ENCODE measurements around the gene HOXA9.

The HOXA9 gene

GRCh38 chr7:27203964-27204594, 38.7 kb upstream of the HOXA9 start:
- Mint-ChIP-seq H3K27ac (no peak overlapping the region), H3K9me3 (no peaks in the 10 kb centered on the region), H3K36me3 (no peaks in the 10 kb centered on the region), H3K4me3 (no peak overlapping the region), H3K27me3 (peaks cover 99% of the 10 kb centered on the region), H3K4me1 (peaks cover 35% of the 10 kb centered on the region)
- no peak for ATAC-seq

- Mint-ChIP-seq H3K27me3 (peaks cover 99% of the 10 kb centered on the region), H3K36me3 (no peaks in the 10 kb centered on the region), H3K9me3 (no peaks in the 10 kb centered on the region), H3K4me3 (no peak overlapping the region), H3K27ac (no peak overlapping the region), H3K4me1 (peaks cover 41% of the 10 kb centered on the region)
- ATAC-seq = no peak
Measured at GRCh38 chr7:27203365-27203953, 38.1 kb upstream of the HOXA9 start.

GRCh38 chr7:27202862-27203134, 37.5 kb upstream of the HOXA9 start:
- Mint-ChIP-seq H3K36me3 (no peaks in the 10 kb centered on the region), H3K4me1 (peaks cover 43% of the 10 kb centered on the region), H3K27me3 (peaks cover 99% of the 10 kb centered on the region), H3K9me3 (no peaks in the 10 kb centered on the region), H3K27ac (no peak overlapping the region), H3K4me3 (no peak overlapping the region)
- ATAC-seq = no peak

- Mint-ChIP-seq H3K4me1 (peaks cover 43% of the 10 kb centered on the region), H3K9me3 (no peaks in the 10 kb centered on the region), H3K27me3 (peaks cover 99% of the 10 kb centered on the region), H3K4me3 (no peak overlapping the region), H3K36me3 (no peaks in the 10 kb centered on the region), H3K27ac (no peak overlapping the region)
- ATAC-seq = no peak
Measured at GRCh38 chr7:27202018-27202861, 36.9 kb upstream of the HOXA9 start.

GRCh38 chr7:27201580-27202017, 36.3 kb upstream of the HOXA9 start:
- no peaks in the 10 kb centered on the region for H3K36me3 Mint-ChIP-seq
- no peaks in the 10 kb centered on the region for H3K9me3 Mint-ChIP-seq
- ATAC-seq = no peak
- H3K4me1 Mint-ChIP-seq = peaks cover 43% of the 10 kb centered on the region
- H3K27me3 Mint-ChIP-seq = peaks cover 94% of the 10 kb centered on the region
- peak overlapping the region; percentile 25 for H3K4me3 Mint-ChIP-seq
- no peak overlapping the region for H3K27ac Mint-ChIP-seq

GRCh38 chr7:27200761-27201579, 35.6 kb upstream of the HOXA9 start:
- H3K9me3 Mint-ChIP-seq = no peaks in the 10 kb centered on the region
- H3K4me3 Mint-ChIP-seq = peak overlapping the region; percentile 67
- peaks cover 41% of the 10 kb centered on the region for H3K4me1 Mint-ChIP-seq
- H3K27ac Mint-ChIP-seq = no peak overlapping the region
- ATAC-seq = no peak
- H3K36me3 Mint-ChIP-seq = no peaks in the 10 kb centered on the region
- peaks cover 88% of the 10 kb centered on the region for H3K27me3 Mint-ChIP-seq

- ATAC-seq = peak; percentile 58
- no peak within 1 kb of the TSS for H3K27ac Mint-ChIP-seq
- H3K9me3 Mint-ChIP-seq = no peaks in the 10 kb centered on the region
- peaks cover 36% of the 10 kb centered on the region for H3K4me1 Mint-ChIP-seq
- H3K27me3 Mint-ChIP-seq = peaks cover 79% of the 10 kb centered on the region
- peak within 1 kb of the TSS; percentile 83 for H3K4me3 Mint-ChIP-seq
- no peaks in the 10 kb centered on the region for H3K36me3 Mint-ChIP-seq
Measured at GRCh38 chr7:27199849-27200760, 34.8 kb upstream of the HOXA9 start, which contains the start of gene HOXA13. TSS of gene HOXA13 (minus strand) at chr7:27200091. CDS start at chr7:27200077, 14 bp downstream.

GRCh38 chr7:27198871-27199801, 33.8 kb upstream of the HOXA9 start:
- Mint-ChIP-seq H3K9me3 (no peaks in the 10 kb centered on the region), H3K27ac (no peak overlapping the region), H3K4me1 (peaks cover 36% of the 10 kb centered on the region), H3K4me3 (peak overlapping the region; percentile 60), H3K36me3 (no peaks in the 10 kb centered on the region), H3K27me3 (peaks cover 77% of the 10 kb centered on the region)
- no peak for ATAC-seq

GRCh38 chr7:27198138-27198841, 33.0 kb upstream of the HOXA9 start:
- H3K4me3 Mint-ChIP-seq = no peak overlapping the region
- peaks cover 36% of the 10 kb centered on the region for H3K4me1 Mint-ChIP-seq
- H3K27ac Mint-ChIP-seq = no peak overlapping the region
- H3K36me3 Mint-ChIP-seq = no peaks in the 10 kb centered on the region
- no peaks in the 10 kb centered on the region for H3K9me3 Mint-ChIP-seq
- peaks cover 77% of the 10 kb centered on the region for H3K27me3 Mint-ChIP-seq
- ATAC-seq = no peak

- Mint-ChIP-seq H3K27ac (no peak overlapping the region), H3K4me1 (peaks cover 35% of the 10 kb centered on the region), H3K27me3 (peaks cover 69% of the 10 kb centered on the region), H3K4me3 (no peak overlapping the region), H3K36me3 (no peaks in the 10 kb centered on the region), H3K9me3 (no peaks in the 10 kb centered on the region)
- ATAC-seq = no peak
Measured at GRCh38 chr7:27197137-27198042, 32.1 kb upstream of the HOXA9 start.

GRCh38 chr7:27196287-27196767, 31.0 kb upstream of the HOXA9 start:
- H3K36me3 Mint-ChIP-seq = no peaks in the 10 kb centered on the region
- no peak overlapping the region for H3K4me3 Mint-ChIP-seq
- no peak overlapping the region for H3K27ac Mint-ChIP-seq
- no peaks in the 10 kb centered on the region for H3K9me3 Mint-ChIP-seq
- peaks cover 69% of the 10 kb centered on the region for H3K27me3 Mint-ChIP-seq
- peaks cover 26% of the 10 kb centered on the region for H3K4me1 Mint-ChIP-seq
- no peak for ATAC-seq

GRCh38 chr7:27194686-27195379, 29.5 kb upstream of the HOXA9 start:
- Mint-ChIP-seq H3K4me1 (peaks cover 11% of the 10 kb centered on the region), H3K36me3 (no peaks in the 10 kb centered on the region)
- no peak for ATAC-seq

More at GRCh38 chr7:27194686-27195379, 29.5 kb upstream of the HOXA9 start:
- Mint-ChIP-seq H3K27me3 (peaks cover 69% of the 10 kb centered on the region), H3K9me3 (no peaks in the 10 kb centered on the region), H3K27ac (no peak overlapping the region), H3K4me3 (no peak overlapping the region)

All from stimulated activated memory B cell treated with anti-CD40 and anti-IgM and Interleukin-4, amounts not matched to agents 10 μg/mL and 1 μg/mL and 100 μg/mL, for 72 hours (primary cell).